ENCODE data around the gene REV3L.

DNA sequence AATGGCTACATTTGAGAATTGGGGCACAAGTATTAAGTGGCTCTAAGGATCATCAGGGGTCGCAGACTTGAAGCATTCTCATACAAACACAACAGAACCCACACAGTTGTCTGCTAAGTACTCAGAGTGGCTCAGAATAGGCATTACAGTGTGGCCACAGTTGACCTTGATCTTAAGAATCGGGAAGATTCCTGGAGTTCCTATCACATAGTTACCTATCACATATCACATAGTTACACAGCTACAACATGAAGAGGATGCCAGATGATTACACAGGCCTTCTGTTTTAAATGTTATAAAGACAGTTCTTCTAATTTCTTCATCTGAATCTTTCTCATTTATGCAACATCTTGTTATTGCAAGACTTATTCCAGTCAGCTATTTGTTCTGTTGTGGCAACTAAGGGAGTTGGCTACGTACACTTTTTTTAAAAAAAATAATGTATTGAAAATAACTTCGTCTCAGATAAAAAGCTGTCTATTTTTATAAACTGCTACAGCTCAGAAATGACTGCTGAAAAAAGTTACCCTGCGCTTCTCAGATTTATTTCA is 129.0 kb downstream of the REV3L start:
- no peak for TF ChIP-seq EZH2 (IDR thresholded peaks at IDR 0.05; ENCODE audit: insufficient read depth, low read length)
- TF ChIP-seq, protein P1, sequence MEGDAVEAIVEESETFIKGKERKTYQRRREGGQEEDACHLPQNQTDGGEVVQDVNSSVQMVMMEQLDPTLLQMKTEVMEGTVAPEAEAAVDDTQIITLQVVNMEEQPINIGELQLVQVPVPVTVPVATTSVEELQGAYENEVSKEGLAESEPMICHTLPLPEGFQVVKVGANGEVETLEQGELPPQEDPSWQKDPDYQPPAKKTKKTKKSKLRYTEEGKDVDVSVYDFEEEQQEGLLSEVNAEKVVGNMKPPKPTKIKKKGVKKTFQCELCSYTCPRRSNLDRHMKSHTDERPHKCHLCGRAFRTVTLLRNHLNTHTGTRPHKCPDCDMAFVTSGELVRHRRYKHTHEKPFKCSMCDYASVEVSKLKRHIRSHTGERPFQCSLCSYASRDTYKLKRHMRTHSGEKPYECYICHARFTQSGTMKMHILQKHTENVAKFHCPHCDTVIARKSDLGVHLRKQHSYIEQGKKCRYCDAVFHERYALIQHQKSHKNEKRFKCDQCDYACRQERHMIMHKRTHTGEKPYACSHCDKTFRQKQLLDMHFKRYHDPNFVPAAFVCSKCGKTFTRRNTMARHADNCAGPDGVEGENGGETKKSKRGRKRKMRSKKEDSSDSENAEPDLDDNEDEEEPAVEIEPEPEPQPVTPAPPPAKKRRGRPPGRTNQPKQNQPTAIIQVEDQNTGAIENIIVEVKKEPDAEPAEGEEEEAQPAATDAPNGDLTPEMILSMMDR (IDR thresholded peaks at IDR 0.05; ENCODE audit: insufficient read depth, low read depth, low read length) = no peak
